Psoas muscle (tissue), 8 donors: Measurements from ENCODE around the gene C17orf113. TPM values are rescaled to one million over a fixed set of nuclear protein-coding genes. Genes with fewer than 3 reads are reported as not detected.

Source experiments
- ATAC-seq, 4 donors: fragments of 200-7000 bp; cut with Tn5 transposase; one replicate each; pipeline ENCODE4 v1.9.1; 2020; ENCODE audit warnings: moderate library complexity in 3 of 4, mild to moderate bottlenecking in 2 of 4
- DNase-seq, 2 donors: peaks; one replicate each; pipeline ENCODE4 v3.0.0-alpha.2; 2020
- H3K27ac ChIP-seq: fragments of 200-600 bp; one replicate; pipeline ENCODE4 v1.8.0; 2022
- H3K27me3 ChIP-seq, 3 donors: fragments of 200-600 bp in 1 of 3; one replicate each; pipeline versions ENCODE4 v1.6.1 to v1.8.0; 2013 to 2022; ENCODE audit warnings: low read length in 2 of 3, mild to moderate bottlenecking in 2 of 3, moderate library complexity in 1 of 3; ENCODE audit not compliant: insufficient read depth in 3 of 3
- H3K36me3 ChIP-seq, 2 donors: fragments of 200-600 bp in 1 of 2; one replicate each; pipeline versions ENCODE4 v1.6.1 to v1.8.0; 2013 to 2022; ENCODE audit warnings: low read depth in 1 of 2, mild to moderate bottlenecking in 1 of 2, moderate library complexity in 1 of 2; ENCODE audit not compliant: insufficient read depth in 1 of 2
- H3K4me1 ChIP-seq: fragments of 200-600 bp; one replicate; pipeline ENCODE4 v1.8.0; 2022
- H3K4me3 ChIP-seq: fragments of 200-600 bp; one replicate; pipeline ENCODE4 v1.8.0; 2022; ENCODE audit warnings: mild to moderate bottlenecking
- H3K9me3 ChIP-seq: fragments of 200-600 bp; one replicate; pipeline ENCODE4 v1.8.0; 2022
- CTCF ChIP-seq: fragments of 200-600 bp; IDR thresholded peaks from one replicate; pipeline ENCODE4 v1.8.0; 2022; ENCODE audit warnings: antibody characterized with exemption
- WGBS, 3 donors: extraction: QIAGEN DNeasy Blood & Tissue Kit; methylation state at CpG; one replicate each; pipeline versions ENCODE4 v1.1.6 to v1.1.7; 2013; 5-methylcytosine and 5-hydroxymethylcytosine counted together
- intact Hi-C, 2 donors: fragments of 100-400 bp; cut with DNase I; formaldehyde crosslinking; loops; one replicate each; pipeline versions ENCODE4 v1.11.0 to v1.14.2; 2022
- polyA plus RNA-seq, 3 donors: library from polyadenylated mRNA; stranded (reverse); fragments of 200-250 nt; gene quantifications; one replicate each; pipeline ENCODE4 v1.2.3, GENCODE V29; 2013
- total RNA-seq, 4 donors: library from RNA; stranded (reverse); fragmentation: NEBNext Ultra II Directional in 2 of 4; extraction: Animal tissue kit (Norgen Biotek cat#: 25700) in 2 of 4; gene quantifications; one replicate each; pipeline versions ENCODE4 v1.2.1 to v1.2.4, GENCODE V29; 2021 to 2023
- donor health status: healthy with polysubstance abuse.
- donor health status: DM: no; HTN: no; CAD: no; lungs with moderate emphysema.
- donor health status: Bipolar disorder and iron deficiency.
- donor health status: healthy.
- donor health status: DM: yes; HTN: yes; CAD: no.
- donor health status: DM: no; HTN: no; CAD: no.
- donor health status: DM: no; HTN: no; CAD: no.
- donor health status: DM: yes; HTN: yes; CAD: no.

The C17orf113 gene
- total and polyA plus RNA-seq, 7 donors = 0.08 to 1.2 (median 0.56) TPM

- intact Hi-C loops = loop anchor here in 1 of 2 donors (5.0 kb wide), 1 partner anchor 69 kb away; no protein-coding TSS in a partner anchor
- DNase-seq (no peak), ATAC-seq (no peak)
- H3K27ac ChIP-seq = no peak overlapping the region
- H3K27me3 ChIP-seq = peaks cover 0 to 9% (median 0%) of the 10 kb centered on the region in 3 donors
- no peaks in the 10 kb centered on the region for H3K9me3 ChIP-seq
- 66 to 73% (median 71%) methylated on average over 7 to 8 of the region's 8 CpGs for WGBS, 3 donors
- no peaks in the 10 kb centered on the region for H3K4me1 ChIP-seq
- no peak overlapping the region for H3K4me3 ChIP-seq
- H3K36me3 ChIP-seq = no peaks in the 10 kb centered on the region
- TF ChIP-seq CTCF = no peak
Measured at GRCh38 chr17:42096360-42097111, 46.1 kb upstream of the C17orf113 start.

GRCh38 chr17:42094375-42095069, 44.1 kb upstream of the C17orf113 start:
- ATAC-seq = peak; percentile 31 to 64 (median 48)
- Histone ChIP-seq H3K27me3 (peaks cover 0 to 9% (median 0%) of the 10 kb centered on the region in 3 donors), H3K4me3 (no peak overlapping the region), H3K27ac (no peak overlapping the region), H3K36me3 (no peaks in the 10 kb centered on the region), H3K4me1 (no peaks in the 10 kb centered on the region), H3K9me3 (no peaks in the 10 kb centered on the region)
- TF ChIP-seq CTCF = no peak
- intact Hi-C loops = loop anchor here in 1 of 2 donors (5.0 kb wide), 1 partner anchor 67 kb away; no protein-coding TSS in a partner anchor
- DNase-seq = no peak
- 61 to 67% (median 66%) methylated on average over 12 of the region's 12 CpGs for WGBS, 3 donors

- H3K9me3 ChIP-seq = no peaks in the 10 kb centered on the region
- ATAC-seq = no peak
- H3K27me3 ChIP-seq = peaks cover 0 to 9% (median 0%) of the 10 kb centered on the region in 3 donors
- H3K4me1 ChIP-seq = no peaks in the 10 kb centered on the region
- H3K27ac ChIP-seq = no peak overlapping the region
- no peak overlapping the region for H3K4me3 ChIP-seq
- 73 to 76% (median 75%) methylated on average over 3 to 6 of the region's 6 CpGs for WGBS, 3 donors
- TF ChIP-seq CTCF = no peak
- H3K36me3 ChIP-seq = no peaks in the 10 kb centered on the region
- DNase-seq = no peak
- intact Hi-C loops = no loop called here
Measured at GRCh38 chr17:42092939-42093338, 42.5 kb upstream of the C17orf113 start.

- 79 to 84% (median 83%) methylated on average over 8 of the region's 8 CpGs for WGBS, 3 donors
- Histone ChIP-seq H3K9me3 (no peaks in the 10 kb centered on the region), H3K4me1 (no peaks in the 10 kb centered on the region), H3K36me3 (no peaks in the 10 kb centered on the region), H3K27me3 (no peaks in the 10 kb centered on the region), H3K4me3 (no peak overlapping the region), H3K27ac (no peak overlapping the region)
- intact Hi-C loops = no loop called here
- ATAC-seq (no peak), DNase-seq (no peak)
- TF ChIP-seq CTCF = no peak
Measured at GRCh38 chr17:42090964-42091790, 40.8 kb upstream of the C17orf113 start.
